Calu3 (cell line): Measurements from ENCODE around the gene PROM2. TPM values are rescaled to one million over a fixed set of nuclear protein-coding genes. Genes with fewer than 3 reads are reported as not detected.

ENCODE experiments used
- BruUV-seq: library from RNA; stranded (reverse); fragments of 400-500 nt; replicated peaks from 2 replicates; lab custom pipeline; 2021; lab: Mats Ljungman, UMichigan
- CTCF ChIA-PET: fragments of 300-600 bp; sonication (Branson Sonifier 250); formaldehyde crosslinking; loops from one replicate; lab custom pipeline; 2022; ENCODE audit warnings: antibody characterized with exemption; lab: Charles Lee
- DNase-seq: peaks from one replicate; pipeline ENCODE4 v3.0.0; 2022
- H3K27ac Mint-ChIP-seq: one replicate; pipeline ENCODE4 v1.8.0; 2022; ENCODE audit warnings: mixed read lengths; ENCODE audit not compliant: unreplicated experiment
- H3K27me3 Mint-ChIP-seq: one replicate; pipeline ENCODE4 v1.8.0; 2022; ENCODE audit warnings: mixed read lengths; ENCODE audit not compliant: unreplicated experiment
- H3K36me3 Mint-ChIP-seq: one replicate; pipeline ENCODE4 v1.8.0; 2022; ENCODE audit warnings: mild to moderate bottlenecking, moderate library complexity, mixed read lengths; ENCODE audit not compliant: insufficient read depth, unreplicated experiment
- H3K4me1 Mint-ChIP-seq: one replicate; pipeline ENCODE4 v1.8.0; 2022; ENCODE audit warnings: mild to moderate bottlenecking, low read depth, mixed read lengths; ENCODE audit not compliant: unreplicated experiment
- H3K4me3 Mint-ChIP-seq: one replicate; pipeline ENCODE4 v1.8.0; 2022; ENCODE audit warnings: mild to moderate bottlenecking, low read depth, moderate library complexity, mixed read lengths; ENCODE audit not compliant: unreplicated experiment
- H3K9me3 Mint-ChIP-seq: one replicate; pipeline ENCODE4 v1.8.0; 2022; ENCODE audit warnings: low read depth, mixed read lengths; ENCODE audit not compliant: unreplicated experiment
- CTCF ChIP-seq: fragments of 200-600 bp; IDR thresholded peaks from one replicate; pipeline ENCODE4 v1.8.0; 2022; ENCODE audit warnings: antibody characterized with exemption; ENCODE audit not compliant: unreplicated experiment
- intact Hi-C: fragments of 100-400 bp; cut with micrococcal nuclease; formaldehyde crosslinking; loops from one replicate; pipeline ENCODE4 v1.10.0; 2022; ENCODE audit not compliant: unreplicated experiment
- total RNA-seq: library from RNA; stranded (reverse); gene quantifications from 2 replicates; pipeline ENCODE4 v1.2.3, GENCODE V29; 2022

The PROM2 gene
- total RNA-seq, 1 experiment from 2014 or later, result 24.7 TPM

GRCh38 chr2:95299961-95300360, 25.7 kb downstream of the PROM2 start:
- Mint-ChIP-seq H3K27ac (no peak overlapping the region), H3K4me3 (no peak overlapping the region), H3K36me3 (no peaks in the 10 kb centered on the region), H3K27me3 (peaks cover 43% of the 10 kb centered on the region), H3K4me1 (peaks cover under 1% of the 10 kb centered on the region), H3K9me3 (no peaks in the 10 kb centered on the region)
- DNase-seq, result no peak
- TF ChIP-seq CTCF, result no peak
- CTCF ChIA-PET, result interaction anchor here (0.7 kb wide), 1 partner anchor 16 kb away, joined by 3 read pairs; no protein-coding TSS in a partner anchor
- BruUV-seq, result no TSS peak
- intact Hi-C loops, result no loop called here

GRCh38 chr2:95300450-95300849, 26.2 kb downstream of the PROM2 start:
- DNase-seq, result no peak
- no peak for TF ChIP-seq CTCF
- BruUV-seq, result no TSS peak
- Mint-ChIP-seq H3K27ac (no peak overlapping the region), H3K27me3 (peaks cover 43% of the 10 kb centered on the region), H3K9me3 (no peaks in the 10 kb centered on the region), H3K36me3 (no peaks in the 10 kb centered on the region), H3K4me1 (peaks cover 5% of the 10 kb centered on the region), H3K4me3 (no peak overlapping the region)
- CTCF ChIA-PET, result interaction anchor here (0.7 to 1.4 kb wide), 2 partner anchors 8 to 16 kb away, joined by 3 read pairs; no protein-coding TSS in a partner anchor
- intact Hi-C loops, result no loop called here

GRCh38 chr2:95301186-95301585, 26.9 kb downstream of the PROM2 start:
- CTCF ChIA-PET, result interaction anchor here (1.4 kb wide), 1 partner anchor 8 kb away, joined by 3 read pairs; no protein-coding TSS in a partner anchor
- Mint-ChIP-seq H3K4me1 (peaks cover 13% of the 10 kb centered on the region), H3K27ac (no peak overlapping the region), H3K36me3 (no peaks in the 10 kb centered on the region), H3K9me3 (no peaks in the 10 kb centered on the region), H3K4me3 (no peak overlapping the region), H3K27me3 (peaks cover 44% of the 10 kb centered on the region)
- TF ChIP-seq CTCF, result no peak
- no peak for DNase-seq
- intact Hi-C loops, result no loop called here
- no TSS peak for BruUV-seq

GRCh38 chr2:95301876-95302641, 27.8 kb downstream of the PROM2 start:
- no peaks in the 10 kb centered on the region for H3K9me3 Mint-ChIP-seq
- peaks cover 14% of the 10 kb centered on the region for H3K4me1 Mint-ChIP-seq
- no peak for DNase-seq
- H3K4me3 Mint-ChIP-seq, result no peak overlapping the region
- no peak for TF ChIP-seq CTCF
- CTCF ChIA-PET, result interaction anchor here (1.4 kb wide), 1 partner anchor 9 kb away, joined by 3 read pairs; no protein-coding TSS in a partner anchor
- H3K36me3 Mint-ChIP-seq, result no peaks in the 10 kb centered on the region
- intact Hi-C loops, result no loop called here
- H3K27me3 Mint-ChIP-seq, result peaks cover 42% of the 10 kb centered on the region
- no TSS peak for BruUV-seq
- H3K27ac Mint-ChIP-seq, result no peak overlapping the region
